ENCODE results near the gene NKG7.

NKG7 gene

DNA sequence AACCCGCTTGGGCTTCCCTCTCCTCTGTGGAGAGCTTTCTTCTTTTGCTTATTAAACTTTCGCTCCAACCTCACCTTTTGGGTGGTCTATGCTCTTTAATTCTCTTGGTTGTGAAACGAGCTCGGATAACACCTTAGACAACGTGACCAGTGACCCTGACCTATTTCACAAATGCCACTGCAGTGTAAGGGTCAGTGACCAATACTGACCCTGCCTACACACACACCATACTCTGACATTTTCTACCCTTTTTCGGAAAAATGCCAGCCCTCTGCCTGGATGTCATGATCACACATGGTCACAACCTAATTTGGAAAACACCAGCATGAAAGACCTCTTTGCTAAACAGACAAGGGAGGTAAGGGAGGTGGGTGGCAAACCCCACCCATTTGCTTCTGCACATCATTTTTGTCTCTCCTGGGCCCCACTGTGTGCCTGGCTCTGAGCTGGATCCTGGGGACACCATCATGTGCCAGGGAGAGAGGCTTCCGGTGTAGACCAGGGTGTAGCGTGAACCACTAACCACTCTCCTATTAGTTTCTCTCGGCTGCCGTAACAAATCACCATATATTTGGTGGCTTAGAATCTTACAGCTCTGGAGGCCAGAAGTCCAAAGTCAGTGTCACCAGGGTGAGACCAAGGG lies 16.2 kb downstream of the NKG7 start:
- no peak overlapping the region for H3K4me3 ChIP-seq
- DNase-seq (ENCODE audit: low spot score): no peak
- TF ChIP-seq, protein P1, sequence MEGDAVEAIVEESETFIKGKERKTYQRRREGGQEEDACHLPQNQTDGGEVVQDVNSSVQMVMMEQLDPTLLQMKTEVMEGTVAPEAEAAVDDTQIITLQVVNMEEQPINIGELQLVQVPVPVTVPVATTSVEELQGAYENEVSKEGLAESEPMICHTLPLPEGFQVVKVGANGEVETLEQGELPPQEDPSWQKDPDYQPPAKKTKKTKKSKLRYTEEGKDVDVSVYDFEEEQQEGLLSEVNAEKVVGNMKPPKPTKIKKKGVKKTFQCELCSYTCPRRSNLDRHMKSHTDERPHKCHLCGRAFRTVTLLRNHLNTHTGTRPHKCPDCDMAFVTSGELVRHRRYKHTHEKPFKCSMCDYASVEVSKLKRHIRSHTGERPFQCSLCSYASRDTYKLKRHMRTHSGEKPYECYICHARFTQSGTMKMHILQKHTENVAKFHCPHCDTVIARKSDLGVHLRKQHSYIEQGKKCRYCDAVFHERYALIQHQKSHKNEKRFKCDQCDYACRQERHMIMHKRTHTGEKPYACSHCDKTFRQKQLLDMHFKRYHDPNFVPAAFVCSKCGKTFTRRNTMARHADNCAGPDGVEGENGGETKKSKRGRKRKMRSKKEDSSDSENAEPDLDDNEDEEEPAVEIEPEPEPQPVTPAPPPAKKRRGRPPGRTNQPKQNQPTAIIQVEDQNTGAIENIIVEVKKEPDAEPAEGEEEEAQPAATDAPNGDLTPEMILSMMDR (IDR thresholded peaks at IDR 0.05): no peak
- H3K27ac ChIP-seq: no peak overlapping the region

DNA sequence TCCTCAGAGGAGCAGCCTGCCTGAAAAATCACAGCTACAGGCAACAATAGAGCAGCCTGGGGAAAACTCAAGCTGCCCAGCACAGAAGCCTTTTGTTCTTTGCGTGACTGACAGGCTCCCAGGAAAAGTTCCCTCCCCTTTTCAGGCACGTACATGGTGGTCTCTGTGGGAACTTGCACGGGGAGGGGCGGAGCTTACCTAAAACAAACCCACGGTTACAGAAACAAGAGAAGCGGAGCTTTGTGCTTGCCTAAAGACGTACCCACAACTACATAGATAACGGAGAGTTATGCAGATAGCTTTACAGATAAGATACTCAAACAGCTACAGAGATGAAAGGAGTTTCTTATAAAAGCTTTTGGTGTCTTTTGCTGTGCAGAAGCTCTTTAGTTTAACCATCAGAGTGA lies 17.7 kb downstream of the NKG7 start:
- no peak overlapping the region for H3K4me3 ChIP-seq
- TF ChIP-seq, protein P1 (IDR thresholded peaks at IDR 0.05): no peak
- DNase-seq (ENCODE audit: low spot score): no peak
- H3K27ac ChIP-seq: no peak overlapping the region

DNA sequence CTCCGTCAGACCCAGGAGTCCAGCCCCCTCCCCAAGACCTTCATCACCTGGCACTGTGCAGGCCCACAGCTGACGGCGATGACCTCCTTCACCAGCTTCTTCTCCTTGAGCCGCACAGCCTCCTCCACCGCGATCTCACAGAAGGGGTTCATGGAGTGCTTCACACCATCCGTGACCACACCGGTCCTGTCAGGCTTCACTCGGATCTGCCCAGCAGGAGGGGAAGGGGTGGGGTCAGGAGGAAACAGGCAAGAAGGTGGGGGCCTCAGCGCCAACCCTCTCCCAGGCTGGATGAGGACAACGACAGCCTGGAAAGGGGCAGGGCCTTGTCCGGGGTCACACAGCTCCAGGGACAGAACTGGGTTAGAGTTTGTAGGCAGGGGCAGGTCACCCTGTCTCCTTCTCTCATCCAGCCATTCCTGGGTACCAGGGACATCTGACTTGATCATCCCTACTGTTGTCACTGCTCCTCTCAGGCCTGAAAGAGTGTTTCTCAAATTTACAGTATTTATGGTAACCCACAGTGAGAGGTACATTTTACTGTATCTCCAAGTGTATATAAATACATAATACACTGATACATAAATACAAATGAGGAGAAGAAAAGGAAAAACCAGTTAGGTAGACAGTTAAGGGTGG lies 18.2 kb downstream of the NKG7 start:
- TF ChIP-seq, protein P1 (IDR thresholded peaks at IDR 0.05): no peak
- DNase-seq (ENCODE audit: low spot score): no peak
- H3K4me3 ChIP-seq: no peak overlapping the region
- no peak overlapping the region for H3K27ac ChIP-seq

DNA sequence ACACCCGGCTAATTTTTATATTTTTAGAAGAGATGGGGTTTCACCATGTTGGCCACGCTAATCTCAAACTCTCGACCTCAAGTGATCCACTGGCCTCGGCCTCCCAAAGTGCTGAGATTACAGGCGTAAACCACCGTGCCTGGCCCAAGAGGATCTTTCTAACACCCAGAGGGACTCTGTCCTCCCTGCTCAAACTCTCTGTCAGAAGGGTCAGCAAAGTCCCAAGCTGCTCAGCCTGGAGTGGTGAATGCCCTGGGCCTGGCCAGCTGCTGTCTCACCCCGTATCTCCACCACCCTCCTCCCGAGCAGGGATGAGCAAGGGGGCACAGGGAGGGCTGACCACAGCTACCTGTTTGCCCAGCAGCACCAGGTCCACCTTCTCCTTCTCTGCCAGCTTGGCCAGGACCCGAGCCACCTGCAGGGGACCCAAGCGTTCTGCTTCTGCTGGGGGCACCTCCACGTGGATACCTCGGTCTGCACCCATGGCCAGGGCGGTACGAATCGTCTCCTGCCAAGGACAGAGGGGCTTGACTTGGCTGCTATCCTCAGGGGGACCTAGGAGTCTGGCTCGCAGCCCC lies 19.6 kb downstream of the NKG7 start:
- no peak for DNase-seq (ENCODE audit: low spot score)
- TF ChIP-seq, protein P1 (IDR thresholded peaks at IDR 0.05): no peak
- Histone ChIP-seq H3K4me3 (no peak overlapping the region), H3K27ac (no peak overlapping the region)

DNA sequence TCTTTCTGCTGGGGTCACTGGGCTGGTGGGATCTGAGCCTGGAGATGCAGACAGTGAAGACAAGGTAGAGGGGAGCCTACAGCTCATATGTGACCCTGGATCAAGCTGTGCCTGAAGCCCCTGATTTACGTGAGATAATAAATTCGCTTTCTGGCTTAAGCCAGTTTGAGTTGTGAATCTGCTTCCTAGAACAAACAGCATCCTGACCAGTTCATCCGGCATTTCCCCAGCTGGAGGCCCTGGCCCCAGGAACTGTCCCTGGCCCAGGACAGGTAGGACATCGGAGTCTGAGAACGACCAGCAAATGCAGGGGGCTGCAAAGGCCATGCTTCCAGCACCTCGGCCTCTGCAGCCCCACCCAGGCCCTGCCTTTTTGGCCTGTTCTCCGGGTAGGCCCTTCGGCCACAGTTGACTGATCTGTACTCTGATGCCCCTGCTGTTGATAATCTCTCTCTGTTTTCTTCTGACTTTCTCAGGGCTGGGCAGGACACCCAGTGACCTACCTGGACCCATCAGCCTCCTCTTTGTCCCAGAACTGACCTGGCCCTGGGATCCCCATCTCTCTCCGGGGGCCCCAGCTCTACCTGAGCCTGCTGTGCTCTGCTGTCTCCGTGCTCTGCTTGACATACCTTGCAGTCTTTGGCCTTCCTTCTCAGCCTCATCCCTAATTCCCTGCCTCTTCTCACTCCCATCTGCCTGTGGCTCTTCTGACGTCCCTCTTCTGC lies 21.0 kb downstream of the NKG7 start:
- no peak overlapping the region for H3K27ac ChIP-seq
- TF ChIP-seq, protein P1 (IDR thresholded peaks at IDR 0.05): no peak
- no peak overlapping the region for H3K4me3 ChIP-seq
- DNase-seq (ENCODE audit: low spot score): no peak

DNA sequence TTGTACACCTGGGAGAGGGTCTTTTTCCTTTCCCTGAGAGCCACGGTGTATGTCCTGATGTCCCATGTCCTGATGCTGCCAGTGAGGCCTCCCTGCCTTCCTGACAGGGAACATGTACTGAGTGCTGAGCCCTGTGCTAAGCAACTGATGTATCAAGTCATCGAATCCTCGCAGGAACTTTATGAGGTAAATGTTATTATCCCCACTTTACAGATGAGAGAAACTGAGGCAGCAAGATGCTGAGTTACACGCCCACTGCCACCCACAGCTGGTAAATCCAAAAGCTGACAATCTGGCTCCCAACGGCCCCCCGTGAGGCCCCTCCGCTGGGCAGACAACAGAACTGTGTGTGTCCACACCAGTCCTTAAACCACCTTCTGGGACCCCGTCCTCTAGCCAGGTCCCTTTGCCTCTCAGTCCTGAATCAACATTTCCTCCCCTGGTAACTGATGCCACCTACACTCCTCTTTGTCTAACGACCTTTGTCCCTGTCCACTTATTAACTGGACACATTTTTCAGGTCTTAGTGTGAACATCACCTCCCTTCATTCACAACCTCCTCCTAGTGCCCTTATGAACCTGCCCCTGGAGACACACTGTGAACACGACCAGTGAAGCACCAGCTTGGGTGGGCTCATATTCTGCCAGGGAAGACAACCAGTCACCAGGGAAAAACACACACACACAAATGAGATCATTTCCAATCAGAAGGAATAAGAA lies 25.1 kb downstream of the NKG7 start:
- no peak for DNase-seq (ENCODE audit: low spot score)
- H3K4me3 ChIP-seq: no peak overlapping the region
- TF ChIP-seq, protein P1 (IDR thresholded peaks at IDR 0.05): no peak
- no peak overlapping the region for H3K27ac ChIP-seq
